WTC11 (cell line): ENCODE results near the gene MGST1. TPM values are rescaled to one million over a fixed set of nuclear protein-coding genes. Genes with fewer than 3 reads are reported as not detected.

Experiments used
- ATAC-seq: fragments of 200-7000 bp; cut with Tn5 transposase; 2 replicates; pipeline ENCODE4 v1.10.0; 2021; ENCODE audit warnings: mild to moderate bottlenecking, moderate library complexity
- CTCF ChIA-PET: fragments of 300-600 bp; sonication (Branson Sonifier 250); formaldehyde crosslinking; loops from one replicate; lab custom pipeline; 2021; ENCODE audit warnings: antibody characterized with exemption; lab: Charles Lee
- POLR2A ChIA-PET: fragments of 350-600 bp; sonication (Branson Sonifier 250); formaldehyde crosslinking; loops from one replicate; lab custom pipeline; 2021; ENCODE audit warnings: antibody characterized with exemption; lab: Charles Lee
- DNase-seq: peaks from one replicate; pipeline ENCODE4 v3.0.0; 2021; ENCODE audit warnings: low spot score
- H3K27ac Mint-ChIP-seq: 2 replicates; pipeline ENCODE4 v1.8.0; 2021; ENCODE audit warnings: mixed read lengths
- H3K27me3 Mint-ChIP-seq: 2 replicates; pipeline ENCODE4 v1.8.0; 2021; ENCODE audit warnings: low read depth, mild to moderate bottlenecking, moderate library complexity, mixed read lengths
- H3K36me3 Mint-ChIP-seq: 2 replicates; pipeline ENCODE4 v1.8.0; 2021; ENCODE audit warnings: mixed read lengths
- H3K4me1 Mint-ChIP-seq: 2 replicates; pipeline ENCODE4 v1.8.0; 2022; ENCODE audit warnings: mixed read lengths
- H3K4me3 Mint-ChIP-seq: 2 replicates; pipeline ENCODE4 v1.8.0; 2021; ENCODE audit warnings: mild to moderate bottlenecking, moderate library complexity, mixed read lengths
- H3K9me3 Mint-ChIP-seq: 2 replicates; pipeline ENCODE4 v1.8.0; 2021; ENCODE audit warnings: mixed read lengths
- CBFB ChIP-seq: sonication (generic); formaldehyde crosslinking; IDR thresholded peaks from 2 replicates; pipeline ENCODE4 v1.8.1; 2022; ENCODE audit warnings: mild to moderate bottlenecking, low read depth, missing genetic modification reagents
- IRF2 ChIP-seq: sonication (generic); formaldehyde crosslinking; IDR thresholded peaks from 2 replicates; pipeline ENCODE4 v1.8.0; 2022; ENCODE audit warnings: low read depth, missing genetic modification reagents, borderline replicate concordance
- NR1H2 ChIP-seq: sonication (generic); formaldehyde crosslinking; IDR thresholded peaks from 2 replicates; pipeline ENCODE4 v1.9.0; 2021; ENCODE audit warnings: mild to moderate bottlenecking, moderate library complexity, missing genetic modification reagents
- ZBTB21 ChIP-seq: sonication (generic); formaldehyde crosslinking; IDR thresholded peaks from 2 replicates; pipeline ENCODE4 v1.8.1; 2023; ENCODE audit warnings: mild to moderate bottlenecking, missing genetic modification reagents, borderline replicate concordance
- ZNF263 ChIP-seq: sonication (generic); formaldehyde crosslinking; IDR thresholded peaks from 2 replicates; pipeline ENCODE4 v1.8.1; 2022; ENCODE audit warnings: low read depth, mild to moderate bottlenecking, moderate library complexity, missing genetic modification reagents
- total RNA-seq: library from RNA; stranded (reverse); gene quantifications from 3 replicates; pipeline ENCODE4 v1.2.3, GENCODE V29; 2021
- TF ChIP-seq, protein P1 (sequence below): sonication (generic); formaldehyde crosslinking; IDR thresholded peaks from 2 replicates; pipeline ENCODE4 v1.8.0; 2023; ENCODE audit warnings: missing genetic modification reagents
- TF ChIP-seq, protein P2 (sequence below): fragments of 250-450 bp; sonication (Bioruptor Pico); IDR thresholded peaks from 2 replicates; pipeline ENCODE4 v1.9.0; 2021; ENCODE audit warnings: mild to moderate bottlenecking, borderline replicate concordance
- TF ChIP-seq, protein P3 (sequence below): sonication (generic); formaldehyde crosslinking; conservative IDR thresholded peaks from 2 replicates; pipeline ENCODE4 v1.8.1; 2023; ENCODE audit warnings: mild to moderate bottlenecking, low read depth, missing genetic modification reagents, moderate library complexity
- TF ChIP-seq, protein P4 (sequence below): fragments of 250-450 bp; sonication (Bioruptor Pico); IDR thresholded peaks from 2 replicates; pipeline ENCODE4 v1.9.0; 2021; ENCODE audit warnings: mild to moderate bottlenecking
- TF ChIP-seq, protein P5 (sequence below): sonication (generic); formaldehyde crosslinking; IDR thresholded peaks from 2 replicates; pipeline ENCODE4 v1.8.0; 2022; ENCODE audit warnings: mild to moderate bottlenecking, missing genetic modification reagents
- TF ChIP-seq, protein P6 (sequence below): sonication (generic); formaldehyde crosslinking; IDR thresholded peaks from 2 replicates; pipeline ENCODE4 v1.8.1; 2023; ENCODE audit warnings: mild to moderate bottlenecking, missing genetic modification reagents, borderline replicate concordance
- TF ChIP-seq, protein P7 (sequence below): sonication (generic); formaldehyde crosslinking; IDR thresholded peaks from 2 replicates; pipeline ENCODE4 v1.8.0; 2022; ENCODE audit warnings: mild to moderate bottlenecking, missing genetic modification reagents
- TF ChIP-seq, protein P8 (sequence below): sonication (generic); formaldehyde crosslinking; IDR thresholded peaks from 2 replicates; pipeline ENCODE4 v1.8.0; 2023; ENCODE audit warnings: missing genetic modification reagents, mild to moderate bottlenecking, borderline replicate concordance

Gene MGST1
- total RNA-seq, 1 experiment from 2014 or later: 285 TPM

DNA sequence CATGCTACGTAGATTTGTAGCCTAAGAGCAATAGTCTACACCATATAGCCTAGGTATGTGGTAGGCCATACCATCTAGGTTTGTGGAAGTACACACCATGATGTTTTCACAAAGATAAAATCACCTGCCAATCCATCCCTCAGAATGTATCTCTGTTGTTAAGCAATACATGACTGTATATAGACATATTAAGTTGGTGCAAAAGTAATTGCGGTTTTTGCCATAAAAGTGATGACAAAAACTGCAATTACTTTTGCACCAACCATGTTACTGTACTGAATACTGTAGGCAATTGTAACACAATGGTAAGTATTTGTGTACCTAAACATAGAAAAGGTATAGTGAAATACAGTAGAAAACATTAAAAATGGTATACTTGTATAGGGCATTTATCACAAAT, 40.5 kb downstream of the MGST1 start:
- Mint-ChIP-seq H3K9me3 (peaks cover 14% of the 10 kb centered on the region), H3K36me3 (peaks cover 15% of the 10 kb centered on the region), H3K27me3 (no peaks in the 10 kb centered on the region; the same call in 1 of the 2 replicates), H3K4me1 (peaks cover 8% of the 10 kb centered on the region), H3K27ac (no peak overlapping the region), H3K4me3 (no peak overlapping the region)
- POLR2A ChIA-PET: no interaction called here
- CTCF ChIA-PET: no interaction called here
- DNase-seq: no peak
- TF ChIP-seq NR1H2 (CRISPR knock-in tag) (no peak), IRF2 (CRISPR knock-in tag) (no peak), ZNF263 (no peak), CBFB (CRISPR knock-in tag) (no peak), ZBTB21 (CRISPR knock-in tag) (no peak)
- TF ChIP-seq, protein P1, sequence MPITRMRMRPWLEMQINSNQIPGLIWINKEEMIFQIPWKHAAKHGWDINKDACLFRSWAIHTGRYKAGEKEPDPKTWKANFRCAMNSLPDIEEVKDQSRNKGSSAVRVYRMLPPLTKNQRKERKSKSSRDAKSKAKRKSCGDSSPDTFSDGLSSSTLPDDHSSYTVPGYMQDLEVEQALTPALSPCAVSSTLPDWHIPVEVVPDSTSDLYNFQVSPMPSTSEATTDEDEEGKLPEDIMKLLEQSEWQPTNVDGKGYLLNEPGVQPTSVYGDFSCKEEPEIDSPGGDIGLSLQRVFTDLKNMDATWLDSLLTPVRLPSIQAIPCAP (CRISPR knock-in tag): no peak
- TF ChIP-seq, protein P2, sequence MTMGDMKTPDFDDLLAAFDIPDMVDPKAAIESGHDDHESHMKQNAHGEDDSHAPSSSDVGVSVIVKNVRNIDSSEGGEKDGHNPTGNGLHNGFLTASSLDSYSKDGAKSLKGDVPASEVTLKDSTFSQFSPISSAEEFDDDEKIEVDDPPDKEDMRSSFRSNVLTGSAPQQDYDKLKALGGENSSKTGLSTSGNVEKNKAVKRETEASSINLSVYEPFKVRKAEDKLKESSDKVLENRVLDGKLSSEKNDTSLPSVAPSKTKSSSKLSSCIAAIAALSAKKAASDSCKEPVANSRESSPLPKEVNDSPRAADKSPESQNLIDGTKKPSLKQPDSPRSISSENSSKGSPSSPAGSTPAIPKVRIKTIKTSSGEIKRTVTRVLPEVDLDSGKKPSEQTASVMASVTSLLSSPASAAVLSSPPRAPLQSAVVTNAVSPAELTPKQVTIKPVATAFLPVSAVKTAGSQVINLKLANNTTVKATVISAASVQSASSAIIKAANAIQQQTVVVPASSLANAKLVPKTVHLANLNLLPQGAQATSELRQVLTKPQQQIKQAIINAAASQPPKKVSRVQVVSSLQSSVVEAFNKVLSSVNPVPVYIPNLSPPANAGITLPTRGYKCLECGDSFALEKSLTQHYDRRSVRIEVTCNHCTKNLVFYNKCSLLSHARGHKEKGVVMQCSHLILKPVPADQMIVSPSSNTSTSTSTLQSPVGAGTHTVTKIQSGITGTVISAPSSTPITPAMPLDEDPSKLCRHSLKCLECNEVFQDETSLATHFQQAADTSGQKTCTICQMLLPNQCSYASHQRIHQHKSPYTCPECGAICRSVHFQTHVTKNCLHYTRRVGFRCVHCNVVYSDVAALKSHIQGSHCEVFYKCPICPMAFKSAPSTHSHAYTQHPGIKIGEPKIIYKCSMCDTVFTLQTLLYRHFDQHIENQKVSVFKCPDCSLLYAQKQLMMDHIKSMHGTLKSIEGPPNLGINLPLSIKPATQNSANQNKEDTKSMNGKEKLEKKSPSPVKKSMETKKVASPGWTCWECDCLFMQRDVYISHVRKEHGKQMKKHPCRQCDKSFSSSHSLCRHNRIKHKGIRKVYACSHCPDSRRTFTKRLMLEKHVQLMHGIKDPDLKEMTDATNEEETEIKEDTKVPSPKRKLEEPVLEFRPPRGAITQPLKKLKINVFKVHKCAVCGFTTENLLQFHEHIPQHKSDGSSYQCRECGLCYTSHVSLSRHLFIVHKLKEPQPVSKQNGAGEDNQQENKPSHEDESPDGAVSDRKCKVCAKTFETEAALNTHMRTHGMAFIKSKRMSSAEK: no peak
- TF ChIP-seq, protein P3, sequence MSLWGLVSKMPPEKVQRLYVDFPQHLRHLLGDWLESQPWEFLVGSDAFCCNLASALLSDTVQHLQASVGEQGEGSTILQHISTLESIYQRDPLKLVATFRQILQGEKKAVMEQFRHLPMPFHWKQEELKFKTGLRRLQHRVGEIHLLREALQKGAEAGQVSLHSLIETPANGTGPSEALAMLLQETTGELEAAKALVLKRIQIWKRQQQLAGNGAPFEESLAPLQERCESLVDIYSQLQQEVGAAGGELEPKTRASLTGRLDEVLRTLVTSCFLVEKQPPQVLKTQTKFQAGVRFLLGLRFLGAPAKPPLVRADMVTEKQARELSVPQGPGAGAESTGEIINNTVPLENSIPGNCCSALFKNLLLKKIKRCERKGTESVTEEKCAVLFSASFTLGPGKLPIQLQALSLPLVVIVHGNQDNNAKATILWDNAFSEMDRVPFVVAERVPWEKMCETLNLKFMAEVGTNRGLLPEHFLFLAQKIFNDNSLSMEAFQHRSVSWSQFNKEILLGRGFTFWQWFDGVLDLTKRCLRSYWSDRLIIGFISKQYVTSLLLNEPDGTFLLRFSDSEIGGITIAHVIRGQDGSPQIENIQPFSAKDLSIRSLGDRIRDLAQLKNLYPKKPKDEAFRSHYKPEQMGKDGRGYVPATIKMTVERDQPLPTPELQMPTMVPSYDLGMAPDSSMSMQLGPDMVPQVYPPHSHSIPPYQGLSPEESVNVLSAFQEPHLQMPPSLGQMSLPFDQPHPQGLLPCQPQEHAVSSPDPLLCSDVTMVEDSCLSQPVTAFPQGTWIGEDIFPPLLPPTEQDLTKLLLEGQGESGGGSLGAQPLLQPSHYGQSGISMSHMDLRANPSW (CRISPR knock-in tag): no peak
- TF ChIP-seq, protein P4, sequence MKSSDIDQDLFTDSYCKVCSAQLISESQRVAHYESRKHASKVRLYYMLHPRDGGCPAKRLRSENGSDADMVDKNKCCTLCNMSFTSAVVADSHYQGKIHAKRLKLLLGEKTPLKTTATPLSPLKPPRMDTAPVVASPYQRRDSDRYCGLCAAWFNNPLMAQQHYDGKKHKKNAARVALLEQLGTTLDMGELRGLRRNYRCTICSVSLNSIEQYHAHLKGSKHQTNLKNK (CRISPR knock-in tag): no peak
- TF ChIP-seq, protein P5, sequence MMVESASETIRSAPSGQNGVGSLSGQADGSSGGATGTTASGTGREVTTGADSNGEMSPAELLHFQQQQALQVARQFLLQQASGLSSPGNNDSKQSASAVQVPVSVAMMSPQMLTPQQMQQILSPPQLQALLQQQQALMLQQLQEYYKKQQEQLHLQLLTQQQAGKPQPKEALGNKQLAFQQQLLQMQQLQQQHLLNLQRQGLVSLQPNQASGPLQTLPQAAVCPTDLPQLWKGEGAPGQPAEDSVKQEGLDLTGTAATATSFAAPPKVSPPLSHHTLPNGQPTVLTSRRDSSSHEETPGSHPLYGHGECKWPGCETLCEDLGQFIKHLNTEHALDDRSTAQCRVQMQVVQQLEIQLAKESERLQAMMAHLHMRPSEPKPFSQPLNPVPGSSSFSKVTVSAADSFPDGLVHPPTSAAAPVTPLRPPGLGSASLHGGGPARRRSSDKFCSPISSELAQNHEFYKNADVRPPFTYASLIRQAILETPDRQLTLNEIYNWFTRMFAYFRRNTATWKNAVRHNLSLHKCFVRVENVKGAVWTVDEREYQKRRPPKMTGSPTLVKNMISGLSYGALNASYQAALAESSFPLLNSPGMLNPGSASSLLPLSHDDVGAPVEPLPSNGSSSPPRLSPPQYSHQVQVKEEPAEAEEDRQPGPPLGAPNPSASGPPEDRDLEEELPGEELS (CRISPR knock-in tag): no peak
- TF ChIP-seq, protein P6, sequence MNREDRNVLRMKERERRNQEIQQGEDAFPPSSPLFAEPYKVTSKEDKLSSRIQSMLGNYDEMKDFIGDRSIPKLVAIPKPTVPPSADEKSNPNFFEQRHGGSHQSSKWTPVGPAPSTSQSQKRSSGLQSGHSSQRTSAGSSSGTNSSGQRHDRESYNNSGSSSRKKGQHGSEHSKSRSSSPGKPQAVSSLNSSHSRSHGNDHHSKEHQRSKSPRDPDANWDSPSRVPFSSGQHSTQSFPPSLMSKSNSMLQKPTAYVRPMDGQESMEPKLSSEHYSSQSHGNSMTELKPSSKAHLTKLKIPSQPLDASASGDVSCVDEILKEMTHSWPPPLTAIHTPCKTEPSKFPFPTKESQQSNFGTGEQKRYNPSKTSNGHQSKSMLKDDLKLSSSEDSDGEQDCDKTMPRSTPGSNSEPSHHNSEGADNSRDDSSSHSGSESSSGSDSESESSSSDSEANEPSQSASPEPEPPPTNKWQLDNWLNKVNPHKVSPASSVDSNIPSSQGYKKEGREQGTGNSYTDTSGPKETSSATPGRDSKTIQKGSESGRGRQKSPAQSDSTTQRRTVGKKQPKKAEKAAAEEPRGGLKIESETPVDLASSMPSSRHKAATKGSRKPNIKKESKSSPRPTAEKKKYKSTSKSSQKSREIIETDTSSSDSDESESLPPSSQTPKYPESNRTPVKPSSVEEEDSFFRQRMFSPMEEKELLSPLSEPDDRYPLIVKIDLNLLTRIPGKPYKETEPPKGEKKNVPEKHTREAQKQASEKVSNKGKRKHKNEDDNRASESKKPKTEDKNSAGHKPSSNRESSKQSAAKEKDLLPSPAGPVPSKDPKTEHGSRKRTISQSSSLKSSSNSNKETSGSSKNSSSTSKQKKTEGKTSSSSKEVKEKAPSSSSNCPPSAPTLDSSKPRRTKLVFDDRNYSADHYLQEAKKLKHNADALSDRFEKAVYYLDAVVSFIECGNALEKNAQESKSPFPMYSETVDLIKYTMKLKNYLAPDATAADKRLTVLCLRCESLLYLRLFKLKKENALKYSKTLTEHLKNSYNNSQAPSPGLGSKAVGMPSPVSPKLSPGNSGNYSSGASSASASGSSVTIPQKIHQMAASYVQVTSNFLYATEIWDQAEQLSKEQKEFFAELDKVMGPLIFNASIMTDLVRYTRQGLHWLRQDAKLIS (CRISPR knock-in tag): no peak
- TF ChIP-seq, protein P7, sequence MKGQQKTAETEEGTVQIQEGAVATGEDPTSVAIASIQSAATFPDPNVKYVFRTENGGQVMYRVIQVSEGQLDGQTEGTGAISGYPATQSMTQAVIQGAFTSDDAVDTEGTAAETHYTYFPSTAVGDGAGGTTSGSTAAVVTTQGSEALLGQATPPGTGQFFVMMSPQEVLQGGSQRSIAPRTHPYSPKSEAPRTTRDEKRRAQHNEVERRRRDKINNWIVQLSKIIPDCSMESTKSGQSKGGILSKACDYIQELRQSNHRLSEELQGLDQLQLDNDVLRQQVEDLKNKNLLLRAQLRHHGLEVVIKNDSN (CRISPR knock-in tag): no peak
- TF ChIP-seq, protein P8, sequence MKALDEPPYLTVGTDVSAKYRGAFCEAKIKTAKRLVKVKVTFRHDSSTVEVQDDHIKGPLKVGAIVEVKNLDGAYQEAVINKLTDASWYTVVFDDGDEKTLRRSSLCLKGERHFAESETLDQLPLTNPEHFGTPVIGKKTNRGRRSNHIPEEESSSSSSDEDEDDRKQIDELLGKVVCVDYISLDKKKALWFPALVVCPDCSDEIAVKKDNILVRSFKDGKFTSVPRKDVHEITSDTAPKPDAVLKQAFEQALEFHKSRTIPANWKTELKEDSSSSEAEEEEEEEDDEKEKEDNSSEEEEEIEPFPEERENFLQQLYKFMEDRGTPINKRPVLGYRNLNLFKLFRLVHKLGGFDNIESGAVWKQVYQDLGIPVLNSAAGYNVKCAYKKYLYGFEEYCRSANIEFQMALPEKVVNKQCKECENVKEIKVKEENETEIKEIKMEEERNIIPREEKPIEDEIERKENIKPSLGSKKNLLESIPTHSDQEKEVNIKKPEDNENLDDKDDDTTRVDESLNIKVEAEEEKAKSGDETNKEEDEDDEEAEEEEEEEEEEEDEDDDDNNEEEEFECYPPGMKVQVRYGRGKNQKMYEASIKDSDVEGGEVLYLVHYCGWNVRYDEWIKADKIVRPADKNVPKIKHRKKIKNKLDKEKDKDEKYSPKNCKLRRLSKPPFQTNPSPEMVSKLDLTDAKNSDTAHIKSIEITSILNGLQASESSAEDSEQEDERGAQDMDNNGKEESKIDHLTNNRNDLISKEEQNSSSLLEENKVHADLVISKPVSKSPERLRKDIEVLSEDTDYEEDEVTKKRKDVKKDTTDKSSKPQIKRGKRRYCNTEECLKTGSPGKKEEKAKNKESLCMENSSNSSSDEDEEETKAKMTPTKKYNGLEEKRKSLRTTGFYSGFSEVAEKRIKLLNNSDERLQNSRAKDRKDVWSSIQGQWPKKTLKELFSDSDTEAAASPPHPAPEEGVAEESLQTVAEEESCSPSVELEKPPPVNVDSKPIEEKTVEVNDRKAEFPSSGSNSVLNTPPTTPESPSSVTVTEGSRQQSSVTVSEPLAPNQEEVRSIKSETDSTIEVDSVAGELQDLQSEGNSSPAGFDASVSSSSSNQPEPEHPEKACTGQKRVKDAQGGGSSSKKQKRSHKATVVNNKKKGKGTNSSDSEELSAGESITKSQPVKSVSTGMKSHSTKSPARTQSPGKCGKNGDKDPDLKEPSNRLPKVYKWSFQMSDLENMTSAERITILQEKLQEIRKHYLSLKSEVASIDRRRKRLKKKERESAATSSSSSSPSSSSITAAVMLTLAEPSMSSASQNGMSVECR (CRISPR knock-in tag): no peak
- ATAC-seq: no peak
